ENCODE results near the gene NSUN7. TPM values are rescaled to one million over a fixed set of nuclear protein-coding genes. Genes with fewer than 3 reads are reported as not detected.

NSUN7 gene
- polyA plus RNA-seq, 2 donors = 1.8 to 2.5 TPM

DNA sequence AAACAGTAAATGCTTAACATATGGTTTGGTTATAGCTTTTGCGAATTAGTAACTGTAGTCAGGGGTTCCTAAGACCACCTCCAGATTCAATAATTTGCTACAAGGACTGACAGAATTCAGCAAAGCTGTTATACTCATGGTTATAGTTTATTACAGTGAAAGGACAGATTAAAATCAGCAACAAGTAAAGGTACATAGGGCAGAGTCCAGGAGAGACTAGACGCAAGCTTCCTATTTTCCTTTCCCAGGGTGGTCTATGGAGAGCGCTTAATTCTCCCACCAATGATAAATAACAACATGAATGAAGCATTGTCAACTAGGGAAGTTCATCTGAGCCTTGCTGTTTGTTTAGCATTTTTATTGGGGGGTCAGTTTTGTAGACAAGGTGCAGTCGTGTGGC lies 5.9 kb downstream of the NSUN7 start:
- Histone ChIP-seq H3K9me3 (ENCODE audit: control insufficient read depth in 2 of 2, insufficient read depth in 1 of 2, low read depth in 1 of 2, low read length in 1 of 2) (peaks cover 0 to 2% of the 10 kb centered on the region in 2 donors), H3K36me3 (ENCODE audit: control insufficient read depth in 2 of 2, insufficient read depth in 2 of 2, low read length in 1 of 2) (no peaks in the 10 kb centered on the region), H3K4me3 (ENCODE audit: low read depth in 1 of 2, low read length in 2 of 2) (no peak overlapping the region), H3K4me1 (ENCODE audit: control insufficient read depth in 2 of 2, insufficient read depth in 2 of 2, low read length in 1 of 2) (no peaks in the 10 kb centered on the region), H3K27ac (ENCODE audit: low read depth in 2 of 2, low read length in 1 of 2) (no peak overlapping the region), H3K27me3 (ENCODE audit: control insufficient read depth in 1 of 2, insufficient read depth in 2 of 2, low read length in 2 of 2) (no peaks in the 10 kb centered on the region)
- 84 to 96% methylated on average over 4 of the region's 4 CpGs for WGBS, 2 donors

DNA sequence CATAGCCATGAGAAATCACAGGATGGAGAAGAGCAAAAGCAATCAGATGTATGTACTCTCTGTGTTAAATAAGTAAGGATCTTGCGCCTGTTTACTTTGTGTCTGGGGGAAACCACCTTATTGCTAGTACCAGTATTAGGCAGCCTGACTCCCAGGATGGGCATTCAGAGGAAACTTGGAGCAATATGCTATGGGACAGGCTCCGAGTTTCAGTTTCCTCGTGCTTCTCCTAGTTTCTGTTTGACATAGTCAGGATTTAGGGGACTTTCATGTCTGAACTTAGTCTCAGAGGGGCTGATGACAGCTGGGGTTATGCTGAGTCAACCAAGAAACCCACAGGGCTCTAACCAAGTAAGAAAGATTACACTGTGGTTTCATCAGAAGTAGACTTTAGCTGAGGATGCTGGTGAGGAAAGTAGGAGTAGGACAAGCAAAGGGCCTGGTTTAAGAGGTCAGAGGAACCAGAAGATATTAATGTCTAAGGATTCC lies 13.5 kb downstream of the NSUN7 start:
- H3K4me3 ChIP-seq (ENCODE audit: low read depth in 1 of 2, low read length in 2 of 2) = no peak overlapping the region
- H3K36me3 ChIP-seq (ENCODE audit: control insufficient read depth in 2 of 2, insufficient read depth in 2 of 2, low read length in 1 of 2) = no peaks in the 10 kb centered on the region
- H3K4me1 ChIP-seq (ENCODE audit: control insufficient read depth in 2 of 2, insufficient read depth in 2 of 2, low read length in 1 of 2) = no peaks in the 10 kb centered on the region
- 70 to 73% methylated on average over 3 of the region's 3 CpGs for WGBS, 2 donors
- no peak overlapping the region for H3K27ac ChIP-seq (ENCODE audit: low read depth in 2 of 2, low read length in 1 of 2)
- H3K9me3 ChIP-seq (ENCODE audit: control insufficient read depth in 2 of 2, insufficient read depth in 1 of 2, low read depth in 1 of 2, low read length in 1 of 2) = no peaks in the 10 kb centered on the region
- H3K27me3 ChIP-seq (ENCODE audit: control insufficient read depth in 1 of 2, insufficient read depth in 2 of 2, low read length in 2 of 2) = no peaks in the 10 kb centered on the region

DNA sequence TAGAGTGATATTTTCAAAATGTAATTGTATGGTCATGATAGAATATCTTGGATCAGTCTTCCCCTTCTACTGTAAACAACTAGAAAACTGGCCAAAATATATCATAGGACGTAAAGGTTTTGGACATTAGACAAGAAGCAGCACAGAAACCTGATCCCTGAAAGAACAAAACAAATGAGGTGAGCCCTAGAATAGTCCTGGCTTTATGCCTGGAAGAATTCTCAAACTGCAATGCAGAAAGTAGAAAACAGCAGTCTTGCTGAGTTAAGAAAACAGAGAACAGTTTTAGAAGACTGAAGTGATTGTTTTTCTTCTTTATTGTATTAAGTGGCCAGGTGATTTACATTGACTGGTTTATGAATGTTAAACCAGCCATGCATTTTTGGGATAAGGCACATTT lies 19.5 kb downstream of the NSUN7 start:
- Histone ChIP-seq H3K27me3 (ENCODE audit: control insufficient read depth in 1 of 2, insufficient read depth in 2 of 2, low read length in 2 of 2) (no peaks in the 10 kb centered on the region), H3K4me1 (ENCODE audit: control insufficient read depth in 2 of 2, insufficient read depth in 2 of 2, low read length in 1 of 2) (no peaks in the 10 kb centered on the region), H3K36me3 (ENCODE audit: control insufficient read depth in 2 of 2, insufficient read depth in 2 of 2, low read length in 1 of 2) (no peaks in the 10 kb centered on the region), H3K9me3 (ENCODE audit: control insufficient read depth in 2 of 2, insufficient read depth in 1 of 2, low read depth in 1 of 2, low read length in 1 of 2) (no peaks in the 10 kb centered on the region), H3K27ac (ENCODE audit: low read depth in 2 of 2, low read length in 1 of 2) (no peak overlapping the region), H3K4me3 (ENCODE audit: low read depth in 1 of 2, low read length in 2 of 2) (no peak overlapping the region)
- 39 to 47% methylated on average over 1 of the region's 1 CpG for WGBS, 2 donors

DNA sequence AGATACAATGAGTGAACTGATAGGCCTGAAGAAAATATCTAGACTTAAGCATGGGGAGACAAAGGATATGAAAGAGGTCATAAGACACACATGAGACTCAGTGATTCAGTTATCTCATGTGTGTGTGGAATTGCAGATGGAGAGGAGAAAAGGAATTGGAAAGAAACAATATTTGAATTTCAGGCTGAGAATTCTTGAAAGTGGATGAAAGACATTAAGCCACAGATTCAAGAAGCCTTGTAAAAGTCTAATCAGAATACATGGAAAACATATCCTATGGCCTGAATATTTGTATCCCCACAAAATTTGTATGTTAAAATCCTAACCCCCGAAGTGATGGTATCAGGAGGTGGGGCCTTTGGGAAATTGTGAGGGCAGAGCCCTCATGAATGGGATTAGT lies 28.3 kb downstream of the NSUN7 start:
- 90 to 98% methylated on average over 1 of the region's 1 CpG for WGBS, 2 donors
- Histone ChIP-seq H3K4me1 (ENCODE audit: control insufficient read depth in 2 of 2, insufficient read depth in 2 of 2, low read length in 1 of 2) (no peaks in the 10 kb centered on the region), H3K36me3 (ENCODE audit: control insufficient read depth in 2 of 2, insufficient read depth in 2 of 2, low read length in 1 of 2) (no peaks in the 10 kb centered on the region), H3K27me3 (ENCODE audit: control insufficient read depth in 1 of 2, insufficient read depth in 2 of 2, low read length in 2 of 2) (no peaks in the 10 kb centered on the region), H3K9me3 (ENCODE audit: control insufficient read depth in 2 of 2, insufficient read depth in 1 of 2, low read depth in 1 of 2, low read length in 1 of 2) (no peaks in the 10 kb centered on the region), H3K4me3 (ENCODE audit: low read depth in 1 of 2, low read length in 2 of 2) (no peak overlapping the region), H3K27ac (ENCODE audit: low read depth in 2 of 2, low read length in 1 of 2) (no peak overlapping the region)

DNA sequence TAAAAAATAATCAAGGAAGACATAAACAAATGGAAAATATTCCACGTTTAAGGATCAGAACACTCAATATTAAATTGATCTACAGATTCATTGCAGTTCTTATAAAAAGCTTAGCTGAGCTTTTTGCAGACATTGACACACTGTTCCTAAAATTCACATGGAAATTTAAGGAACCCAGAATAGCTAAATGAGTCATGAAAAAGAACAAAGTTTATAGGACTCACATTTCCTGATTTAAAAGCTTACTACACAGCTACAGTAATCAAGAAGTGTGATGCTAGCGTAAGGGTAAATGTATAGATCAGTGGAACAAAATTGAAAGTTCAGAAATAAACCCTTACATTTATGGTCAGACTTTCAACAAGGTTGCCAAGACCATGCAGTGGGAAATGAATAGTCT lies 33.1 kb downstream of the NSUN7 start:
- Histone ChIP-seq H3K27ac (ENCODE audit: low read depth in 2 of 2, low read length in 1 of 2) (no peak overlapping the region), H3K36me3 (ENCODE audit: control insufficient read depth in 2 of 2, insufficient read depth in 2 of 2, low read length in 1 of 2) (no peaks in the 10 kb centered on the region), H3K4me3 (ENCODE audit: low read depth in 1 of 2, low read length in 2 of 2) (no peak overlapping the region), H3K27me3 (ENCODE audit: control insufficient read depth in 1 of 2, insufficient read depth in 2 of 2, low read length in 2 of 2) (no peaks in the 10 kb centered on the region), H3K4me1 (ENCODE audit: control insufficient read depth in 2 of 2, insufficient read depth in 2 of 2, low read length in 1 of 2) (no peaks in the 10 kb centered on the region), H3K9me3 (ENCODE audit: control insufficient read depth in 2 of 2, insufficient read depth in 1 of 2, low read depth in 1 of 2, low read length in 1 of 2) (no peaks in the 10 kb centered on the region)
- 85 to 87% methylated on average over 2 of the region's 2 CpGs for whole genome bisulfite sequencing, 2 donors

DNA sequence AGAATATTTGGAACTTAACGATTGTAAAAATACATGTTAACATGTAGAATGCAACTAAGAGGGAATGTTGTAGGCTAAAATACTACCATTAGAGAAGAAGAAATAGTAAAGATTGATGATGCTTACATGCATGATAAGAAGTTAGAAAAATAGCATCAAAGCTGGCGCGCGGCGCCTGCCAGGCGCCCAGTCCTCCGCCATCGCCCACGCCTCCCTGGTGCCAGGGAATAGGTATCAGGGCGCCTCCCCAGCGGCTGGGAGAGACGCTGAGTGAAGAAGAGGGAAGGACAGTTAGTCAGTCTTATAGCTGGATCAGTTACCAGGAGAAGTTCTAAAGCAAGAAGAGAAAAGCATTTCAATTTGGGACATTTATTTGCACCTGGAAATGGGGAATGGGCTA lies 36.0 kb downstream of the NSUN7 start:
- no peak overlapping the region for H3K4me3 ChIP-seq (ENCODE audit: low read depth in 1 of 2, low read length in 2 of 2)
- H3K27ac ChIP-seq (ENCODE audit: low read depth in 2 of 2, low read length in 1 of 2) = no peak overlapping the region
- H3K9me3 ChIP-seq (ENCODE audit: control insufficient read depth in 2 of 2, insufficient read depth in 1 of 2, low read depth in 1 of 2, low read length in 1 of 2) = no peaks in the 10 kb centered on the region
- no peaks in the 10 kb centered on the region for H3K27me3 ChIP-seq (ENCODE audit: control insufficient read depth in 1 of 2, insufficient read depth in 2 of 2, low read length in 2 of 2)
- no peaks in the 10 kb centered on the region for H3K4me1 ChIP-seq (ENCODE audit: control insufficient read depth in 2 of 2, insufficient read depth in 2 of 2, low read length in 1 of 2)
- WGBS, 2 donors = 97 to 98% methylated on average over 12 of the region's 12 CpGs
- no peaks in the 10 kb centered on the region for H3K36me3 ChIP-seq (ENCODE audit: control insufficient read depth in 2 of 2, insufficient read depth in 2 of 2, low read length in 1 of 2)

DNA sequence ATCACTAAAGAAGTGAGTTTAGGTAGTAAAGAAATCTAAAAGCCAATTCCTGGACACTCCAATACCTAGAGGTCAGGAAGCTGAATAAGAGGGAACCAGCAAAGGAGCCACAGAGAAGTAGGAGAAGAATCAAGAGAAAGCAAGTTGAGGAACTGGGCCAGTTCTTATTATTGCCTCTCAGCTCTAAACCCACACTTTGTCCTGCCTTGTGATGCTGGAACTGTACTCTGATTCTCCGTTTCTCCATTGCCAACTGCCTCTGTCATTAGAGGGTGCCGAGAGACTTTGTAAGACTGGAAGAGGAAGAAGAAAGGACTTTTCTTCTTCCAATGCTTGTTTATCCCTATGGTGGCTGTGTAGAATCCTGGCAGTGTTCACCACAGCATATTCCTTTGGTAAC lies 38.6 kb downstream of the NSUN7 start:
- H3K4me3 ChIP-seq (ENCODE audit: low read depth in 1 of 2, low read length in 2 of 2) = no peak overlapping the region
- 61 to 72% methylated on average over 2 of the region's 2 CpGs for WGBS, 2 donors
- no peaks in the 10 kb centered on the region for H3K9me3 ChIP-seq (ENCODE audit: control insufficient read depth in 2 of 2, insufficient read depth in 1 of 2, low read depth in 1 of 2, low read length in 1 of 2)
- H3K27me3 ChIP-seq (ENCODE audit: control insufficient read depth in 1 of 2, insufficient read depth in 2 of 2, low read length in 2 of 2) = no peaks in the 10 kb centered on the region
- H3K36me3 ChIP-seq (ENCODE audit: control insufficient read depth in 2 of 2, insufficient read depth in 2 of 2, low read length in 1 of 2) = no peaks in the 10 kb centered on the region
- no peaks in the 10 kb centered on the region for H3K4me1 ChIP-seq (ENCODE audit: control insufficient read depth in 2 of 2, insufficient read depth in 2 of 2, low read length in 1 of 2)
- H3K27ac ChIP-seq (ENCODE audit: low read depth in 2 of 2, low read length in 1 of 2) = no peak overlapping the region

DNA sequence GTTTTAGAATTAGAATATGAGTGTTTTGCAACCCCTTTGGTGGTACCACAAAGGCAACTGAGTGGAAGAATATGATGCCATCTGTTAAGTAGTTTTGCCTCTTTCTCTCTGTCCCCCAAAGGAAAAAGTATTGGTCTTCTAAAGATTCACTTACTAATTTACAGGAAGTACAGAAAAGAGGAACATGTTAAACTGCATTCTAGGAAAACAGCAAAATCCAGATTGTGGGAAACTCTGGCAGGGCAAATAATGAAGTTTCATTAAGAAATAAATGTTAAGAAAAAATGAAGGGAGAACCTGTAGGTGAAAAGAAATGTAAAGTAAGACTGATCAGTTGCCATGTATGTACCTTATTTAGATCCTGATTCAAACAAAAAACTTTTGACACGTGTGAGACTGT lies 39.3 kb downstream of the NSUN7 start:
- Histone ChIP-seq H3K27ac (ENCODE audit: low read depth in 2 of 2, low read length in 1 of 2) (no peak overlapping the region), H3K4me1 (ENCODE audit: control insufficient read depth in 2 of 2, insufficient read depth in 2 of 2, low read length in 1 of 2) (no peaks in the 10 kb centered on the region), H3K27me3 (ENCODE audit: control insufficient read depth in 1 of 2, insufficient read depth in 2 of 2, low read length in 2 of 2) (no peaks in the 10 kb centered on the region), H3K4me3 (ENCODE audit: low read depth in 1 of 2, low read length in 2 of 2) (no peak overlapping the region), H3K9me3 (ENCODE audit: control insufficient read depth in 2 of 2, insufficient read depth in 1 of 2, low read depth in 1 of 2, low read length in 1 of 2) (no peaks in the 10 kb centered on the region), H3K36me3 (ENCODE audit: control insufficient read depth in 2 of 2, insufficient read depth in 2 of 2, low read length in 1 of 2) (no peaks in the 10 kb centered on the region)
- 79 to 84% methylated on average over 1 of the region's 1 CpG for WGBS, 2 donors

DNA sequence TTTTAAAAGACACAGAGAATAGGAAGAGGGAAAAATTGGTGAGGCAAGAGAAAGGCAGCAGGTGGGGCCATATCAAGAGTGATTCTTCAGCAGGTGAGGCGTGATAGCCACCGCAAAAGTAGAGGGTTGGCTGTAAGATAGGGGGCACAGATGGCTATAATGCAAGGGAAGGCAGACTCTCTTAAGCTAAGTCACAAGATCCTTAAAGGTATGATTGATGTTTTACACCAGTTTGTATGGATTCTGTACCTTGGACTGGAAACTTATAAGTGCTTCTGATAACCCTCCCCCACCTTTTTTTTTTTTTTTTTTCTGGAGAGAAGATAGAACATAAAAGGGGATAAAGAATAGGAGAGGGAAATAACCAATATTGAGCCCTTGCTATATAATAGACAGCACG lies 40.0 kb downstream of the NSUN7 start:
- Histone ChIP-seq H3K4me1 (ENCODE audit: control insufficient read depth in 2 of 2, insufficient read depth in 2 of 2, low read length in 1 of 2) (no peaks in the 10 kb centered on the region), H3K9me3 (ENCODE audit: control insufficient read depth in 2 of 2, insufficient read depth in 1 of 2, low read depth in 1 of 2, low read length in 1 of 2) (no peaks in the 10 kb centered on the region), H3K36me3 (ENCODE audit: control insufficient read depth in 2 of 2, insufficient read depth in 2 of 2, low read length in 1 of 2) (no peaks in the 10 kb centered on the region), H3K4me3 (ENCODE audit: low read depth in 1 of 2, low read length in 2 of 2) (no peak overlapping the region), H3K27me3 (ENCODE audit: control insufficient read depth in 1 of 2, insufficient read depth in 2 of 2, low read length in 2 of 2) (no peaks in the 10 kb centered on the region), H3K27ac (ENCODE audit: low read depth in 2 of 2, low read length in 1 of 2) (no peak overlapping the region)
- 92 to 94% methylated on average over 3 of the region's 3 CpGs for WGBS, 2 donors

DNA sequence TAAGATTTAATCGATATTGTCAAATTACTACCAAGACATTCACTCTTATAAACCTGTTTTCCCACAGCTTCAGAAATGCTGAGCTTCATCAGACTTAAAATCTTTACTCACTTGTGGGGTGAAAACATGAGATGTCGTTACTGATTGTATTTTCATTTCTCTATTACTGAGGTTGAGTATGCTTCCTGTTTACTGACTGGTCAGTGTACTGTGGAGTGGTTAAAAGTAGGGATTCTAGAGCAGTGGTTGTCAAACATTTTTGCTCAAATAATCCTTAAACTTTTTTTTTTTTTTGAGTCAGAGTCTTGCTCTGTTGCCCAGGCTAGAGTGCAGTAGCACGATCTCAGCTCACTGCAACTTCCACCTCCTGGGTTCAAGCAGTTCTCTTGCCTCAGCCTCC lies 50.3 kb downstream of the NSUN7 start:
- Histone ChIP-seq H3K4me1 (ENCODE audit: control insufficient read depth in 2 of 2, insufficient read depth in 2 of 2, low read length in 1 of 2) (no peaks in the 10 kb centered on the region), H3K27ac (ENCODE audit: low read depth in 2 of 2, low read length in 1 of 2) (no peak overlapping the region), H3K36me3 (ENCODE audit: control insufficient read depth in 2 of 2, insufficient read depth in 2 of 2, low read length in 1 of 2) (no peaks in the 10 kb centered on the region), H3K4me3 (ENCODE audit: low read depth in 1 of 2, low read length in 2 of 2) (no peak overlapping the region), H3K27me3 (ENCODE audit: control insufficient read depth in 1 of 2, insufficient read depth in 2 of 2, low read length in 2 of 2) (no peaks in the 10 kb centered on the region), H3K9me3 (ENCODE audit: control insufficient read depth in 2 of 2, insufficient read depth in 1 of 2, low read depth in 1 of 2, low read length in 1 of 2) (no peaks in the 10 kb centered on the region)
- WGBS, 2 donors = 85 to 87% methylated on average over 3 of the region's 3 CpGs

All from esophagus (tissue), 2 donors.